Peyer's patch (tissue), 4 donors: ENCODE measurements around the gene GRB14. TPM values are rescaled to one million over a fixed set of nuclear protein-coding genes. Genes with fewer than 3 reads are reported as not detected.

Experiments used
- DNase-seq, 3 donors: peaks; one replicate each; pipeline ENCODE4 v3.0.0-alpha.2; 2017 to 2019
- H3K27ac ChIP-seq, 4 donors: fragments of 200-600 bp; sonication (generic); one replicate each; pipeline ENCODE4 v1.5.1; 2016 to 2019
- H3K27me3 ChIP-seq, 2 donors: fragments of 200-600 bp; sonication (generic); one replicate each; pipeline ENCODE4 v1.5.1; 2019
- H3K36me3 ChIP-seq, 3 donors: fragments of 200-600 bp; sonication (generic); one replicate each; pipeline ENCODE4 v1.5.1; 2016 to 2019
- H3K4me1 ChIP-seq, 4 donors: fragments of 200-600 bp; sonication (generic); one replicate each; pipeline ENCODE4 v1.5.1; 2016 to 2019
- H3K4me3 ChIP-seq, 4 donors: fragments of 200-600 bp; sonication (generic); 1 replicate in 3 of 4; 2 replicates in 1 of 4; pipeline ENCODE4 v1.5.1; 2016 to 2019; ENCODE audit warnings: mild to moderate bottlenecking in 1 of 4
- H3K9me3 ChIP-seq, 4 donors: fragments of 200-600 bp; sonication (generic); one replicate each; pipeline ENCODE4 v1.5.1; 2016 to 2019; ENCODE audit warnings: mild to moderate bottlenecking in 1 of 4
- CTCF ChIP-seq, 6 experiments: fragments of 450-650 bp in 4 of 6; fragments of 200-600 bp in 2 of 6; sonication (generic) in 1 of 6; IDR thresholded peaks; one replicate each; pipeline ENCODE4 v1.5.1; 2017 to 2019; ENCODE audit warnings: antibody characterized with exemption in 6 of 6, mild to moderate bottlenecking in 3 of 6, moderate library complexity in 1 of 6
- POLR2A ChIP-seq, 2 donors: fragments of 450-650 bp; IDR thresholded peaks; one replicate each; pipeline ENCODE4 v1.5.1; 2017; ENCODE audit warnings: antibody characterized with exemption in 2 of 2, mild to moderate bottlenecking in 2 of 2, moderate library complexity in 2 of 2
- total RNA-seq, 4 donors: library from RNA; depleted of rRNA; stranded (reverse); fragments of >200 nt; gene quantifications; one replicate each; pipeline ENCODE4 v1.1.0, GENCODE V29; 2016

GRB14 gene
- total RNA-seq, 4 donors from 2014 or later = 1.1 to 3.1 (median 2.1) TPM

GRCh38 chr2:164523726-164524125 is 97.6 kb downstream of the GRB14 start:
- Histone ChIP-seq H3K36me3 (no peaks in the 10 kb centered on the region), H3K27ac (no peak overlapping the region), H3K9me3 (no peaks in the 10 kb centered on the region), H3K4me3 (no peak overlapping the region), H3K4me1 (no peaks in the 10 kb centered on the region), H3K27me3 (no peaks in the 10 kb centered on the region)
- TF ChIP-seq POLR2A (IDR thresholded peaks at IDR 0.05) (no peak), CTCF (IDR thresholded peaks at IDR 0.05) (no peak)
- DNase-seq = no peak

GRCh38 chr2:164523009-164523408 is 98.3 kb downstream of the GRB14 start:
- Histone ChIP-seq H3K36me3 (no peaks in the 10 kb centered on the region), H3K4me3 (no peak overlapping the region), H3K4me1 (no peaks in the 10 kb centered on the region), H3K27me3 (no peaks in the 10 kb centered on the region), H3K27ac (no peak overlapping the region), H3K9me3 (no peaks in the 10 kb centered on the region)
- DNase-seq = no peak
- no peak for TF ChIP-seq POLR2A (IDR thresholded peaks at IDR 0.05)
- no peak for TF ChIP-seq CTCF (IDR thresholded peaks at IDR 0.05)

- no peaks in the 10 kb centered on the region for H3K36me3 ChIP-seq
- no peak overlapping the region for H3K27ac ChIP-seq
- no peaks in the 10 kb centered on the region for H3K4me1 ChIP-seq
- DNase-seq = no peak
- H3K4me3 ChIP-seq = no peak overlapping the region
- H3K9me3 ChIP-seq = no peaks in the 10 kb centered on the region
- no peaks in the 10 kb centered on the region for H3K27me3 ChIP-seq
- TF ChIP-seq CTCF (IDR thresholded peaks at IDR 0.05) = no peak
- no peak for TF ChIP-seq POLR2A (IDR thresholded peaks at IDR 0.05)
Observed at GRCh38 chr2:164522561-164522981, 98.7 kb downstream of the GRB14 start.

DNA sequence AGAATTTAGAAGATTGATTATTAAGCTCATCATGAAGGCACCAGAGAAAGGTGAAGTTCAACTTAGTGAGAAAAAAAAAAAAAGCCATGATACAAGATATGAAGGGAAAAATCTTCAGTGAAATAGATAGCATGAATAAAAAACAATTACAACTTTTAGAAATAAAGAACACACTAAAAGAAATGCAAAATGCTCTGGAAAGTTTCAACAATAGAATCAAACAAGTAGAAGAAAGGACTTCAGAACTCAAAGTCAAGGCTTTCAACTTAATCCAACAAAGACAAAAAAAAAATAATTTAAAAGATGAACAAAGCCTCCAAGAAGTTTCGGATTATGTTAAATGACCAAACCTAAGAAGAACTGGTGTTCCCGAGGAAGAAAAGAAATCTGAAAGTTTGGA is 105.5 kb downstream of the GRB14 start:
- Histone ChIP-seq H3K4me3 (no peak overlapping the region), H3K36me3 (no peaks in the 10 kb centered on the region), H3K27ac (no peak overlapping the region), H3K4me1 (no peaks in the 10 kb centered on the region), H3K9me3 (no peaks in the 10 kb centered on the region), H3K27me3 (no peaks in the 10 kb centered on the region)
- TF ChIP-seq CTCF (IDR thresholded peaks at IDR 0.05) (no peak), POLR2A (IDR thresholded peaks at IDR 0.05) (no peak)
- no peak for DNase-seq

DNA sequence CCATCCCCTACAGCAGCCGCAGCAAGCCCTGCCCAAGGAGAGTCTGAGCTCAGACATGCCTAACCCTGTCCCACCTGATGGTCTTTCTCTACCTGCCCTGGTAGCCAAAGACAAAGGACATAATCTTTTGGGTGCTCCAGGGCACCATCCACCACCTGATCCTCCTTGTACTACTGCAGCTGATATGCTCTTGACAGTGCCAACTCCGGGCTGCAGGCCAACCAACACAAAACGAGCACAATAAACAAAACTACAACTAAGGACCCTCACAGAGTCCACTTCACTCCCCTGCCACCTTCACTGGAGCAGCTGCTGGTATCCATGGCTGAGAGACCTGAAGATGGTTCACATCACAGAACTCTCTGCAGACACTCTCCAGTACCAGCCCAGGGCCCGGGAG is 106.3 kb downstream of the GRB14 start:
- H3K27ac ChIP-seq = no peak overlapping the region
- no peaks in the 10 kb centered on the region for H3K4me1 ChIP-seq
- H3K27me3 ChIP-seq = no peaks in the 10 kb centered on the region
- DNase-seq = no peak
- TF ChIP-seq CTCF (IDR thresholded peaks at IDR 0.05) (no peak), POLR2A (IDR thresholded peaks at IDR 0.05) (no peak)
- H3K9me3 ChIP-seq = no peaks in the 10 kb centered on the region
- no peak overlapping the region for H3K4me3 ChIP-seq
- no peaks in the 10 kb centered on the region for H3K36me3 ChIP-seq

- TF ChIP-seq POLR2A (IDR thresholded peaks at IDR 0.05) (no peak), CTCF (IDR thresholded peaks at IDR 0.05) (no peak)
- no peak for DNase-seq
- Histone ChIP-seq H3K4me3 (no peak overlapping the region), H3K27me3 (no peaks in the 10 kb centered on the region), H3K36me3 (no peaks in the 10 kb centered on the region), H3K9me3 (no peaks in the 10 kb centered on the region), H3K4me1 (no peaks in the 10 kb centered on the region), H3K27ac (no peak overlapping the region)
Observed at GRCh38 chr2:164514491-164514890, 106.8 kb downstream of the GRB14 start.
